ENCODE measurements around the gene ENTR1.

The ENTR1 gene

DNA sequence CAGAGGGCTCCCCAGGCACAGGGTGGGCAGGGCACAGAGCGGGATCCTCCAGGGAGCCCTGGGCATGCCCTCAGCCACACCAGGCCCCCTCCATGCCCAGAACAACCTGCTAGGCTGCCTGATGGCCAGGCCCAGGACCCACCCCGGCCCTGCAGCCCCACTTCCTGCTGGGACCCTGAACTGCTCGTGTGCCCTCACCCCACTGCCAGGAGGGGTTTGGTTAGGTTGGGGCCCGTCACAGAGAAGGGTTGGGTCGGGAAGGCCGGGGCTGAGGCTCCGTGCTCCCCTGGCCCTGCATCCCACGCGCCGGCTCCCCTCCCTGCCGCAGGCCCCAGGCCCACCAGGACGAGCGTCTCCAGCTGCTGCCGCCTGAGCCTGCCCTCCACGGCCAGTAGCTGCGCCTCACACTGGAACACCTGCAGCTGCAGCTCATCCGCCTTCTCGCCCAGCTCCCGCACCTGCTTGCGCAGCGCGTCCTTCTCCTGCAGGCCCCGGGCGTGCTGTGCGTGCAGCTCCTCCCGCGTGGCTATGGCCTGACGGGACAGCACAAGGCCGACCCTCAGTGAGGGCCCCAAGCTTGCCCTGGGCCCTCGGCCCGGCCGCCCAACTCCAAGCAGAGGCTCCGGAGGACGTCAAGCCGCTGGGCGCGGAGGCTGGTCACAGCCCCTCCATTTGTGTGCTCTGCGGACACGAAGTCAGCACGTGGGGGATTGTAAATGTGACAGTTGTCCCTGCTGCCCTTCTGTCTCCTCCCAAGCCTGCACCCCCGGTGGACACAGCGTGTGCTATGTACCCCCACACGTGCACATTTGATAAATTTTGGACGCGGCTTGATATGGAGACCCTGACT lies 42.9 kb downstream of the ENTR1 start:
- H3F3A ChIP-seq (ENCODE audit: control insufficient read depth, insufficient read depth), result no peaks in the 10 kb centered on the region
- H3K4me1 ChIP-seq (ENCODE audit: control insufficient read depth, low read length), result peaks cover 18% of the 10 kb centered on the region
- no peak overlapping the region for H3K27ac ChIP-seq (ENCODE audit: low read depth, low read length)
- no peak for TF ChIP-seq EZH2phosphoT487 (IDR thresholded peaks at IDR 0.05; ENCODE audit: borderline replicate concordance, low read length)
- no peak for TF ChIP-seq CTCF (IDR thresholded peaks at IDR 0.05; ENCODE audit: low read depth, low read length, poor library complexity, severe bottlenecking)
- H3K4me2 ChIP-seq (ENCODE audit: low read length), result no peak overlapping the region
- H3K36me3 ChIP-seq (ENCODE audit: control insufficient read depth, low read length), result no peaks in the 10 kb centered on the region
- no peaks in the 10 kb centered on the region for H3K9me3 ChIP-seq (ENCODE audit: control insufficient read depth, insufficient read depth, low read length)
- no peaks in the 10 kb centered on the region for H4K20me1 ChIP-seq (ENCODE audit: control insufficient read depth, insufficient read depth, low read depth, low read length)
- no peaks in the 10 kb centered on the region for H3K27me3 ChIP-seq (ENCODE audit: control insufficient read depth, low read length)
- no peak overlapping the region for H3K4me3 ChIP-seq (ENCODE audit: low read length)
- no peaks in the 10 kb centered on the region for H3K9me2 ChIP-seq (replicated peaks; ENCODE audit: control insufficient read depth, low read length)
- peaks cover 4% of the 10 kb centered on the region; the same call in 1 of the 2 replicates for H3K79me2 ChIP-seq (ENCODE audit: control insufficient read depth, low read length)

GRCh38 chr9:136366826-136367225 lies 43.6 kb downstream of the ENTR1 start:
- no peaks in the 10 kb centered on the region for H3K9me2 ChIP-seq (replicated peaks; ENCODE audit: control insufficient read depth, low read length)
- H3F3A ChIP-seq (ENCODE audit: control insufficient read depth, insufficient read depth), result no peaks in the 10 kb centered on the region
- TF ChIP-seq CTCF (IDR thresholded peaks at IDR 0.05; ENCODE audit: low read depth, low read length, poor library complexity, severe bottlenecking) (no peak), EZH2phosphoT487 (IDR thresholded peaks at IDR 0.05; ENCODE audit: borderline replicate concordance, low read length) (no peak)
- no peaks in the 10 kb centered on the region for H4K20me1 ChIP-seq (ENCODE audit: control insufficient read depth, insufficient read depth, low read depth, low read length)
- H3K9me3 ChIP-seq (ENCODE audit: control insufficient read depth, insufficient read depth, low read length), result no peaks in the 10 kb centered on the region
- no peaks in the 10 kb centered on the region for H3K27me3 ChIP-seq (ENCODE audit: control insufficient read depth, low read length)
- no peak overlapping the region for H3K27ac ChIP-seq (ENCODE audit: low read depth, low read length)
- peaks cover 18% of the 10 kb centered on the region for H3K4me1 ChIP-seq (ENCODE audit: control insufficient read depth, low read length)
- H3K4me2 ChIP-seq (ENCODE audit: low read length), result no peak overlapping the region
- H3K4me3 ChIP-seq (ENCODE audit: low read length), result no peak overlapping the region
- peaks cover 5% of the 10 kb centered on the region; the same call in 1 of the 2 replicates for H3K79me2 ChIP-seq (ENCODE audit: control insufficient read depth, low read length)
- no peaks in the 10 kb centered on the region for H3K36me3 ChIP-seq (ENCODE audit: control insufficient read depth, low read length)

- Histone ChIP-seq H3K36me3 (ENCODE audit: control insufficient read depth, low read length) (no peaks in the 10 kb centered on the region), H3K9me2 (replicated peaks; ENCODE audit: control insufficient read depth, low read length) (no peaks in the 10 kb centered on the region), H3K4me1 (ENCODE audit: control insufficient read depth, low read length) (peaks cover 18% of the 10 kb centered on the region), H3K79me2 (ENCODE audit: control insufficient read depth, low read length) (peaks cover 5% of the 10 kb centered on the region; the same call in 1 of the 2 replicates), H3F3A (ENCODE audit: control insufficient read depth, insufficient read depth) (no peaks in the 10 kb centered on the region), H3K27ac (ENCODE audit: low read depth, low read length) (no peak overlapping the region), H3K27me3 (ENCODE audit: control insufficient read depth, low read length) (no peaks in the 10 kb centered on the region), H4K20me1 (ENCODE audit: control insufficient read depth, insufficient read depth, low read depth, low read length) (no peaks in the 10 kb centered on the region), H3K9me3 (ENCODE audit: control insufficient read depth, insufficient read depth, low read length) (no peaks in the 10 kb centered on the region), H3K4me2 (ENCODE audit: low read length) (no peak overlapping the region), H3K4me3 (ENCODE audit: low read length) (no peak overlapping the region)
- no peak for TF ChIP-seq EZH2phosphoT487 (IDR thresholded peaks at IDR 0.05; ENCODE audit: borderline replicate concordance, low read length)
- no peak for TF ChIP-seq CTCF (IDR thresholded peaks at IDR 0.05; ENCODE audit: low read depth, low read length, poor library complexity, severe bottlenecking)
Measured at GRCh38 chr9:136365775-136366222, 44.6 kb downstream of the ENTR1 start.

All from DOHH2 (cell line).